C4-2B (cell line): ENCODE measurements around the gene GPR62.
A peak's percentile ranks its signal among the peaks of the same experiment; 100 is the strongest.

Source experiments
- H3K27ac ChIP-seq: fragments of 450-650 bp; 2 replicates; pipeline ENCODE4 v1.5.1; 2017
- ZFX ChIP-seq: fragments of 450-650 bp; IDR thresholded peaks from 2 replicates; pipeline ENCODE4 v1.6.1; 2017
- TF ChIP-seq, protein P1 (sequence below): fragments of 450-650 bp; conservative IDR thresholded peaks from 2 replicates; pipeline ENCODE4 v1.5.1; 2017; ENCODE audit warnings: mild to moderate bottlenecking

The GPR62 gene

DNA sequence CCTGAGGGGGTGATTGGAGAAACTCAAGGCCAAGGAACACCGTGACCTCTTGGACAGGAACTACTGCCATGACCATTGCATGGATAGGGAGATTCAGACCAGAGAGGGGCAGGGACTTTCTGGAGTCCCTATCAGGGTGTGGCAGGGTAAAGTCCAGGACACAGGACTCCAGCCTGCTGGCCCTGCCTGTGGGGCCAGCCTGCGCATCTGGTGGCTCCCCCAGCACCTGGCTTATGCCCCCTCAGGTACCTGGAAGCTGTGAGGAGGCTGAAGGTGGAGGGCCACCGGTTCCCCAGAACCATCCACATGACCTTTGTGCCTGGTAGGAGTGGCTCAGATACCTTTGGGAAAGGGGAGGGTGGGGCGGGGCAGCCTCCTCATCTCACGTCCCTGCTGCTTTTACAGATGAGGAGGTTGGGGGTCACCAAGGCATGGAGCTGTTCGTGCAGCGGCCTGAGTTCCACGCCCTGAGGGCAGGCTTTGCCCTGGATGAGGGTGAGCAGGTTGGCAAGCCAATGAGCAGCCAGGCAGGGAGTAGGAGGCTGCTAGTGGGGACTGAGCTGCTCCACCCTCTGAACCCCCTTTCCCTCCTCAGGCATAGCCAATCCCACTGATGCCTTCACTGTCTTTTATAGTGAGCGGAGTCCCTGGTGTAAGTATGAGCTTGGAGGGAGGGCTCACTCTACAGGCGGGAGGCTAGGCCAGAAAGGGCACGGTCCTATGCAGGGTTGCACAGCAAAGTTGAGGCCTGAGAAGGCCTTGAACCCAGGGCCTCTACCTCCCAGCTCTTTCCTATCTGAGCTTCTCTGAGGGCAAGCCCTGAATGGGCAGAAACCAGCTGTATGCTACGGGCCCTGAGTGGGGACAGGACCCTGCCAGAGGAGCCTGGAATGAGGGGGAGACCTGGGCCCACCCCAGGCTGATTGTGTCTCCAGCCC is 31.1 kb downstream of the GPR62 start:
- TF ChIP-seq ZFX: no peak
- TF ChIP-seq, protein P1, sequence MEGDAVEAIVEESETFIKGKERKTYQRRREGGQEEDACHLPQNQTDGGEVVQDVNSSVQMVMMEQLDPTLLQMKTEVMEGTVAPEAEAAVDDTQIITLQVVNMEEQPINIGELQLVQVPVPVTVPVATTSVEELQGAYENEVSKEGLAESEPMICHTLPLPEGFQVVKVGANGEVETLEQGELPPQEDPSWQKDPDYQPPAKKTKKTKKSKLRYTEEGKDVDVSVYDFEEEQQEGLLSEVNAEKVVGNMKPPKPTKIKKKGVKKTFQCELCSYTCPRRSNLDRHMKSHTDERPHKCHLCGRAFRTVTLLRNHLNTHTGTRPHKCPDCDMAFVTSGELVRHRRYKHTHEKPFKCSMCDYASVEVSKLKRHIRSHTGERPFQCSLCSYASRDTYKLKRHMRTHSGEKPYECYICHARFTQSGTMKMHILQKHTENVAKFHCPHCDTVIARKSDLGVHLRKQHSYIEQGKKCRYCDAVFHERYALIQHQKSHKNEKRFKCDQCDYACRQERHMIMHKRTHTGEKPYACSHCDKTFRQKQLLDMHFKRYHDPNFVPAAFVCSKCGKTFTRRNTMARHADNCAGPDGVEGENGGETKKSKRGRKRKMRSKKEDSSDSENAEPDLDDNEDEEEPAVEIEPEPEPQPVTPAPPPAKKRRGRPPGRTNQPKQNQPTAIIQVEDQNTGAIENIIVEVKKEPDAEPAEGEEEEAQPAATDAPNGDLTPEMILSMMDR: no peak
- no peak overlapping the region for H3K27ac ChIP-seq

DNA sequence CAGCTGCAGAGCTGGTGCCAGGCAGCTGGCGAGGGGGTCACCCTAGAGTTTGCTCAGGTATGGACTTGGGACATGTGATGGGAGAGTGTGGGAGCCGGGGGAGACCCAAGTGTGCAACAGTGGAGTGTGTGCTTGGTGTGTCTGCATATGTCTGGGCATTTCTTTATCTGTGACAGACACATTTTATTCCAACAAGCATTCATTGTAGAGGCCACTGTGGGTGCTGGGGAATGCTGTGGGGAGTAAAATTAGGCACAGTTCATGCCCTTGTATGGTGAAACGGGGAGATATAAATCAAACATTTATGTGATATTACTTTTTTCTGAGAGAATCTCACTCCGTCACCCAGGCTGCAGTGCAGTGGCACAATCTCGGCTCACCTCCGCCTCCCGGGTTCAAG is 32.4 kb downstream of the GPR62 start:
- H3K27ac ChIP-seq: no peak overlapping the region
- TF ChIP-seq, protein P1: no peak
- TF ChIP-seq ZFX: no peak

DNA sequence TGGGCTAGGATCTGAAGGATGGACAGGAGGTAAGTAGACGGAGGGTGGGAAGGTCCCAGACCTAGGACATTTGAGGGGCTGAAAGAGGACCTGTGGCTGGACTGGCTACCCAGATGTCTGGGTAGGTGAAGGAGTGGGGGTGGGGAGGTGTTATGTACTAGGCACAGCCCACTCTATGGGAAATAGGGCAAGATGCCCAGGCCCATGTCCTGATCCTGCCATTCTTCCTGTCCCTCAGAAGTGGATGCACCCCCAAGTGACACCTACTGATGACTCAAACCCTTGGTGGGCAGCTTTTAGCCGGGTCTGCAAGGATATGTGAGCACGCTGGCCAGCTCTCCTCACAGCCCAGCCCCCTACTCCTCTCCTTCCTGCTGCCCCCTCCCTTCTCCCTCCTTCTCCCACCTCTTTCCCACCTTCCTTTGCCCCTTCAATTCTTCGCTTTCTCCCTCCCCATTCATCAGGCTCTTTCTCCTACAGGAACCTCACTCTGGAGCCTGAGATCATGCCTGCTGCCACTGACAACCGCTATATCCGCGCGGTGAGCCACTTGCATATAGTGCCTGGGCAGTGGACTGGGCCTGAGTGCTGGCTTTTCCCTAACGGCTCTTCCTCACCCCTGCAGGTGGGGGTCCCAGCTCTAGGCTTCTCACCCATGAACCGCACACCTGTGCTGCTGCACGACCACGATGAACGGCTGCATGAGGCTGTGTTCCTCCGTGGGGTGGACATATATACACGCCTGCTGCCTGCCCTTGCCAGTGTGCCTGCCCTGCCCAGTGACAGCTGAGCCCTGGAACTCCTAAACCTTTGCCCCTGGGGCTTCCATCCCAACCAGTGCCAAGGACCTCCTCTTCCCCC is 33.3 kb downstream of the GPR62 start:
- no peak overlapping the region for H3K27ac ChIP-seq
- no peak for TF ChIP-seq ZFX
- TF ChIP-seq, protein P1: no peak

DNA sequence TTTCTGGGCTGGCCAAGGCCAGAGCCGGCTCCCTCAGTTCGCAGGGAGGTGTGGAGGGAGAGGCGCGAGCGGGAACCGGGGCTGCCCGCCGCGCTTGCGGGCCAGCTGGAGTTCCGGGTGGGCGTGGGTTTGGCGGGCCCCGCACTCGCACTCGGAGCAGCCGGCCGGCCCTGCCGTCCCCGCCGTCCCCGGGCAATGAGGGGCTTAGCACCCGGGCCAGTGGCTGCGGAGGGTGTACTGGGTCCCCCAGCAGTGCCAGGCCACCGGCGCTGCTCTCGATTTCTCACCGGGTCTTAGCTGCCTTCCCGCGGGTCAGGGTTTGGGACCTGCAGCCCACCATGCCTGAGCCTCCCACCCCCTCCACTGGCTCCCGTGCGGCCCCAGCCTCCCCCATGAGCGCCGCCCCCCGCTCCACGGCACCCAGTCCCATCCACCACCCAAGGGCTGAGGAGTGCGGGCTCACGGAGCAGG is 35.4 kb downstream of the GPR62 start:
- peak overlapping the region; percentile 23; the same call in 1 of the 2 replicates for H3K27ac ChIP-seq

DNA sequence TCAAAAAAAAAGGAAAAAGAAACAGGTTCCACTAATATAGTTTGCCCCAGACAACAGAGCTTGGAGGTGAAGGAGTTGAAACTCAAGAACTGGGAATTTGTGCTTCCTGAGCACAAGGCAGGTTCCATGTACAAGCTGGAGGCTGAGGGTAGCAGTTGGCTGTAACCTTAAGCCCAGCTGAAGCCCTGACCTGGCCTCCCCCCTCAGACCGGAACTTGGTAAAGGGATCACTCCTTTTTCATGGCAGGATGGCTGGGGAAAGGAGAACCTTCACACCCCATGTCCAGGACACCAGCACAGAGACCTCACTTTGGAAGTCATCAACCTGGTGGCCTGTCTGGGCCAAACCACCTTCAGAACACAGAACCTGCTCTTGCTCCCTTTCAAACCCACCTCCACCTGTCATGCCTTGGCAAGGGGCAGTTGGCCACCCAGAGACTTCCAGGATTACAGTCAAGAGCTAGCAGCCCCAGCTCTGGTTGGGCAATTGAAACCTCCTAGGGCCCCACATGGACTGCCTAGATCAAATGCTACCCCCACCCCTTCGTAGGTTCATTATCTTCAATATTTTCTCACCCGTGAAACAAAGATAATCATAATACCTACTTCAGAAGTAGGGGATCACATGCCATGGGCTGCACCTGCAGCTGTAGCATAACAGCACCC is 37.0 kb downstream of the GPR62 start:
- H3K27ac ChIP-seq: no peak overlapping the region; the same call in 1 of the 2 replicates
- TF ChIP-seq ZFX: no peak
- TF ChIP-seq, protein P1: no peak

DNA sequence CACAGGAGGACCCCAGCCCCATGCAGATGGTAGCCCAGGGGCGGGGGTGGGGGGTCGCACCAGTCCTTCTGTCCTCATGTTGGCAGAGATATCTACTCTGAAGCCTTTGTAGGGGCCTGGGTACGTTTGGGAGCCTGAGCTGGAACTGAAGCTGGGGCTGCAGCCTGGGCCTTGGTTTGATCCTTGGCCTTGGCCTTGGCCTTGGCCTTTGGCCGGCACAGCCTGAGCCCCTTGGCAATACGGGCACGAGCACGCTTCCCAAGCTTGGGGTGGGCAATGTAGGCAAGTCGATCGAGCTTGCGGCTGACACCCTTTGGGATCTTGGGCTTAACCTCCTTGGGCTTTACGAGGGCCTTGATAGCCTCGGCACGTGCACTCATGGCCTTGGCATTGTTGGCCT is 38.5 kb downstream of the GPR62 start:
- H3K27ac ChIP-seq: peak overlapping the region; percentile 93; the same call in 1 of the 2 replicates

DNA sequence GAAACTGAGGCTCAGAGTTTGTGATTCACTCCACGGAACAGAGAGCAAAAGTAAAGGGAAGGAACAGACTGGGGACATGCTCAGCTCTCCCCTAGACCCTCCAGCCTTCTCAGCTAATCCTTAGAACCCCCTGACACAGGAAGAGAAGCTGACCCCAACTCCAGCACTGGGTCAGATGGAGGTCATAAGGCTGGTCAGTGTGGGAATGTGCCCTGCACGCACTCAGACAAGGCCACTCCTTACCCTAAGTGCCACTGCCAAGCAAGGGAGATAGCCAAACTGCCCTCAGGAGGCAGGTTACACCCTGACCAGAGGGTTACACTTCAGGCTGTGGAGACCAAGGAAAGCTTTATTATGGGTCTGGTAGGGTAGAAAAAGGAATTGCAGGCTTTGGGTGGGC is 39.3 kb downstream of the GPR62 start:
- TF ChIP-seq ZFX: no peak
- TF ChIP-seq, protein P1: no peak
- H3K27ac ChIP-seq: peak overlapping the region; percentile 93
